MM.1S (cell line): ENCODE measurements around the gene SUFU.

ENCODE experiments used
- DNase-seq: peaks from one replicate; pipeline ENCODE4 v3.0.0-alpha.2; 2015
- H2AFZ ChIP-seq: fragments of 300-600 bp; sonication (generic); 2 replicates; pipeline ENCODE4 v1.6.0; 2016; ENCODE audit warnings: antibody characterized with exemption, low read length
- H3F3A ChIP-seq: fragments of 300-600 bp; sonication (generic); 2 replicates; pipeline ENCODE4 v1.6.1; 2016; ENCODE audit warnings: mild to moderate bottlenecking, antibody characterized with exemption, low read length, moderate library complexity, mixed read lengths; ENCODE audit not compliant: insufficient read depth
- H3K27ac ChIP-seq: fragments of 300-600 bp; sonication (generic); 2 replicates; pipeline ENCODE4 v1.5.1; 2016; ENCODE audit warnings: mild to moderate bottlenecking, low read length
- H3K27me3 ChIP-seq: fragments of 300-600 bp; sonication (generic); replicated peaks from 2 replicates; pipeline ENCODE4 v1.6.0; 2016; ENCODE audit warnings: low read length; ENCODE audit not compliant: insufficient read depth
- H3K36me3 ChIP-seq: fragments of 300-600 bp; sonication (generic); replicated peaks from 2 replicates; pipeline ENCODE4 v1.6.1; 2016; ENCODE audit warnings: mild to moderate bottlenecking, low read length, mixed read lengths; ENCODE audit not compliant: insufficient read depth
- H3K4me1 ChIP-seq: fragments of 300-600 bp; sonication (generic); 2 replicates; pipeline ENCODE4 v1.6.1; 2016; ENCODE audit warnings: low read length, mixed read lengths
- H3K4me2 ChIP-seq: fragments of 300-600 bp; sonication (generic); 2 replicates; pipeline ENCODE4 v1.6.0; 2016; ENCODE audit warnings: low read depth, low read length
- H3K4me3 ChIP-seq: fragments of 300-600 bp; sonication (generic); 2 replicates; pipeline ENCODE4 v1.5.1; 2016; ENCODE audit warnings: low read length, mixed read lengths
- H3K79me2 ChIP-seq: fragments of 300-600 bp; sonication (generic); 2 replicates; pipeline ENCODE4 v1.6.1; 2016; ENCODE audit warnings: mixed run types, low read length, mixed read lengths
- H3K9ac ChIP-seq: fragments of 300-600 bp; sonication (generic); 2 replicates; pipeline ENCODE4 v1.6.1; 2016; ENCODE audit warnings: low read length, mixed read lengths
- H3K9me2 ChIP-seq: fragments of 300-600 bp; sonication (generic); replicated peaks from 2 replicates; pipeline ENCODE4 v1.6.1; 2016; ENCODE audit warnings: mild to moderate bottlenecking, low read length, mixed read lengths; ENCODE audit not compliant: insufficient read depth
- H3K9me3 ChIP-seq: fragments of 300-600 bp; sonication (generic); replicated peaks from 2 replicates; pipeline ENCODE4 v1.6.1; 2016; ENCODE audit warnings: mild to moderate bottlenecking, low read length, mixed read lengths; ENCODE audit not compliant: insufficient read depth
- H4K20me1 ChIP-seq: fragments of 300-600 bp; sonication (generic); 2 replicates; pipeline ENCODE4 v1.6.1; 2016; ENCODE audit warnings: mild to moderate bottlenecking, low read length, moderate library complexity, mixed read lengths; ENCODE audit not compliant: insufficient read depth
- CTCF ChIP-seq: fragments of 300-600 bp; sonication (generic); IDR thresholded peaks from 2 replicates; pipeline ENCODE4 v1.5.1; 2016; ENCODE audit warnings: antibody characterized with exemption, low read length, mixed read lengths
- EZH2 ChIP-seq: fragments of 300-600 bp; sonication (generic); optimal IDR thresholded peaks from 2 replicates; pipeline ENCODE3; 2017; ENCODE audit warnings: low read depth, mild to moderate bottlenecking, antibody characterized with exemption, low read length, mixed read lengths
- EZH2phosphoT487 ChIP-seq: fragments of 300-600 bp; sonication (generic); IDR thresholded peaks from 2 replicates; pipeline ENCODE4 v1.6.1; 2018; ENCODE audit warnings: antibody characterized with exemption, low read length

Gene SUFU

GRCh38 chr10:102673236-102673818 lies 169.6 kb downstream of the SUFU start:
- TF ChIP-seq CTCF (no peak), EZH2phosphoT487 (no peak), EZH2 (no peak)
- Histone ChIP-seq H3K27ac (no peak overlapping the region), H3K9me3 (no peaks in the 10 kb centered on the region), H3K4me3 (no peak overlapping the region), H3K9ac (no peak overlapping the region), H3K9me2 (no peaks in the 10 kb centered on the region), H3K4me1 (no peaks in the 10 kb centered on the region), H3K36me3 (no peaks in the 10 kb centered on the region), H3K79me2 (no peaks in the 10 kb centered on the region), H4K20me1 (no peaks in the 10 kb centered on the region), H2AFZ (no peak overlapping the region), H3F3A (0 out of 2 replicates have a peak, but pooled peaks cover 4% of the 10 kb centered on the region), H3K4me2 (no peak overlapping the region), H3K27me3 (no peaks in the 10 kb centered on the region)
- no peak for DNase-seq

- H3K9ac ChIP-seq, result no peak overlapping the region
- no peaks in the 10 kb centered on the region for H4K20me1 ChIP-seq
- no peaks in the 10 kb centered on the region for H3K9me2 ChIP-seq
- no peaks in the 10 kb centered on the region for H3K79me2 ChIP-seq
- H3K4me2 ChIP-seq, result no peak overlapping the region
- H3K27me3 ChIP-seq, result no peaks in the 10 kb centered on the region
- H3K4me1 ChIP-seq, result no peaks in the 10 kb centered on the region
- no peak overlapping the region for H2AFZ ChIP-seq
- no peak overlapping the region for H3K4me3 ChIP-seq
- 0 out of 2 replicates have a peak, but pooled peaks cover 4% of the 10 kb centered on the region for H3F3A ChIP-seq
- no peak for DNase-seq
- no peak for TF ChIP-seq EZH2phosphoT487
- no peak for TF ChIP-seq CTCF
- no peak for TF ChIP-seq EZH2
- no peaks in the 10 kb centered on the region for H3K9me3 ChIP-seq
- no peak overlapping the region for H3K27ac ChIP-seq
- H3K36me3 ChIP-seq, result no peaks in the 10 kb centered on the region
Observed at GRCh38 chr10:102673819-102674511, 170.2 kb downstream of the SUFU start.

GRCh38 chr10:102674566-102674965 lies 170.8 kb downstream of the SUFU start:
- no peak overlapping the region for H3K27ac ChIP-seq
- no peaks in the 10 kb centered on the region for H3K4me1 ChIP-seq
- H3K4me2 ChIP-seq, result no peak overlapping the region
- no peaks in the 10 kb centered on the region for H3K36me3 ChIP-seq
- H3K9me2 ChIP-seq, result no peaks in the 10 kb centered on the region
- H2AFZ ChIP-seq, result no peak overlapping the region
- no peaks in the 10 kb centered on the region for H3K79me2 ChIP-seq
- no peak for TF ChIP-seq EZH2phosphoT487
- no peak for TF ChIP-seq EZH2
- TF ChIP-seq CTCF, result no peak
- H3K9me3 ChIP-seq, result no peaks in the 10 kb centered on the region
- no peak overlapping the region for H3K9ac ChIP-seq
- H3K27me3 ChIP-seq, result no peaks in the 10 kb centered on the region
- no peak overlapping the region for H3K4me3 ChIP-seq
- no peaks in the 10 kb centered on the region for H4K20me1 ChIP-seq
- no peak for DNase-seq
- 0 out of 2 replicates have a peak, but pooled peaks cover 4% of the 10 kb centered on the region for H3F3A ChIP-seq
